Measurements from ENCODE around the gene KRABD2.
"Not testable (repeated sequence)": the region's sequence is repeated elsewhere in the genome, so short reads cannot be mapped to it uniquely, and the experiment has no call there.

GRCh38 chr17:8394497-8394896 lies 18.0 kb upstream of the KRABD2 start:
- not testable (repeated sequence) for TF ChIP-seq CTCF, POLR2AphosphoS5 (IDR thresholded peaks at IDR 0.05)
